GM12801 (cell line): ENCODE results near the gene GPATCH1.

Source experiments
- TF ChIP-seq, protein P1 (sequence below): IDR thresholded peaks from one replicate; pipeline ENCODE4 v1.5.1; 2011; ENCODE audit warnings: control low read depth; ENCODE audit not compliant: insufficient read length; ENCODE audit errors: extremely low read depth

The GPATCH1 gene

DNA sequence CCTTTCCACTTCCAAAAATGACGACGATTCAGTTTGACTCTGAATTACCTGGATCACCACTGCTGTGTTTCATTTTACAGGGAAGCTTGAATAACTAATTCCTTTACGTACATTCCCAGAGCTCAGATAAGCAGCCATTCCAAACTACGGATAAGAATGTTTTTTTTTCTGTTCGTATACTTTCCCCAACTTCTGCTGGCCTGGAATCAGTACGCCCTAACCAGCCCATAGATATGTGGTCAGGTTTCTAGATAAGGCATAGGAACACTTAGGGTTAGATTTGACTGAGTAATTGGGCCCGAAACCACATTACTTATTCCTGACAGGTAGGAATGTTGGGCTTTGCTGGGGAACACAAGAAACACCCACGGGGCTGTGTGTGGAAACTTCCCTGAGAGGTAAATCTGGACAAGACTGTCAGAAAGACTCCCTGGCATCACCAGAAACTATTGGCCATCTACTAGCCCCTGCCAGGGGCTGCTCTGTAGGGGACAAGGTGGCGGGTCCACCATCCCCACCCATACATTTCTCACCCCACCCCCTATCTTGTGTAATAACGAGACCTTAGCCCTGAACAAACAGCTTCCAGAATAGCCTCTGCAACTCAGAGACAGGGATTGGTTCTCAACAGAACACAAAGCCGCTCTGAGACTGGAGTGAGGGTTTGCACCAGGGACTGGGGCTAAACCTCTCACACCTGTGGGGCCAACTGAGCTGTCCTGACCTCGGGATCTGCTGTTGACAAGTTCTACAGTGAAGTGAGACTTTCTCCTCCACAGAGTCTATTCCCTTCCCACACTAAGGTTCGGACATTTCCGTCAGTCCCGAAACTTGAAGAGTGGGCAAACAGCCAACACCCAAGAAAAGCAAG is 31.9 kb upstream of the GPATCH1 start:
- TF ChIP-seq, protein P1, sequence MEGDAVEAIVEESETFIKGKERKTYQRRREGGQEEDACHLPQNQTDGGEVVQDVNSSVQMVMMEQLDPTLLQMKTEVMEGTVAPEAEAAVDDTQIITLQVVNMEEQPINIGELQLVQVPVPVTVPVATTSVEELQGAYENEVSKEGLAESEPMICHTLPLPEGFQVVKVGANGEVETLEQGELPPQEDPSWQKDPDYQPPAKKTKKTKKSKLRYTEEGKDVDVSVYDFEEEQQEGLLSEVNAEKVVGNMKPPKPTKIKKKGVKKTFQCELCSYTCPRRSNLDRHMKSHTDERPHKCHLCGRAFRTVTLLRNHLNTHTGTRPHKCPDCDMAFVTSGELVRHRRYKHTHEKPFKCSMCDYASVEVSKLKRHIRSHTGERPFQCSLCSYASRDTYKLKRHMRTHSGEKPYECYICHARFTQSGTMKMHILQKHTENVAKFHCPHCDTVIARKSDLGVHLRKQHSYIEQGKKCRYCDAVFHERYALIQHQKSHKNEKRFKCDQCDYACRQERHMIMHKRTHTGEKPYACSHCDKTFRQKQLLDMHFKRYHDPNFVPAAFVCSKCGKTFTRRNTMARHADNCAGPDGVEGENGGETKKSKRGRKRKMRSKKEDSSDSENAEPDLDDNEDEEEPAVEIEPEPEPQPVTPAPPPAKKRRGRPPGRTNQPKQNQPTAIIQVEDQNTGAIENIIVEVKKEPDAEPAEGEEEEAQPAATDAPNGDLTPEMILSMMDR: no peak

DNA sequence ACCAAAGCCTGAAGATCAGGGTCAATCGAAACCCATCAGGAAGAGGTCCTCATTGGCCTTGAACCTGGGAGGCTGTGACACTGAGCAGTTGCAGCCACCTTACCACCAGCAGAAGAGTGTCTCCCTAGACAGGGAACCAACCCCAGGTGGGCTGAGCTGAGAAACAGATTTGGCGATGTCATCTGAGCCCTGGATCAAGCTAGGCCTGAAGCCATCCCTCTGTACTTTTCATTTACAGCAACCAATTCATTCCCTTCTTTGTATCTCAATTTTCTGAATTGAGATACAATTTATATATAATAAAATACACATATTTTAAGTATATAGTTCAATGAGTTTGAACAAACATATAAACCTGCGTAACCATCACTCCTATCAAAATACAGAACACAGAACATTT is 30.9 kb upstream of the GPATCH1 start:
- TF ChIP-seq, protein P1: no peak

DNA sequence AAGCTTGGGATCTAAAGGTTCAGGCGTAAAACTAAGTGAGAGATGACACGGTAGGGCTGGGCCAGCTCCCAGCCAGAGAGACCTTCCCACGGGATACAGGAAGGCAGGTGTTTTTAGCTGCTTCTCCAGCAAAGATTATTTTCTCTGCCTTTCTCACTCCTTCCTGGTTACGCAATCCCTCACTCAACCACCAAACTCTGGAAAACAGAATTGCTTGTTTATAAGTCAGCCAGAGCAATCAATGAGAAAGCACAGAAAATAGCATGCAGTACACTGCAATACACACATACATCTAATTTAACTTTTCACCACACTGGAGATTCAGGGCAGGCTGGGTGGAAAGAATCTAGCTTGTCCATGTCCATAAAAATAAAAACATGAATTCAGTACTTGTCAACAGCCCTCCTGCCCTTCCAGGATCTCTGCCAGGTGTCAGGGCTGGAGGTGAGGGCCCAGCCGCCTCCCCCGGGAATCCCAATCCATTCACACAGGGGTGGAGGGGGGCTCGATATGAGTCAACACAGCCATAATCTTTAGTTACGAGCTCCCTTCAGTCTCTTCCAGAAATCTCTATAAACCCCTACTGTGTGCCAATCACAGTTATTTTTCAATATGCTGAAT is 28.5 kb upstream of the GPATCH1 start:
- TF ChIP-seq, protein P1: no peak

DNA sequence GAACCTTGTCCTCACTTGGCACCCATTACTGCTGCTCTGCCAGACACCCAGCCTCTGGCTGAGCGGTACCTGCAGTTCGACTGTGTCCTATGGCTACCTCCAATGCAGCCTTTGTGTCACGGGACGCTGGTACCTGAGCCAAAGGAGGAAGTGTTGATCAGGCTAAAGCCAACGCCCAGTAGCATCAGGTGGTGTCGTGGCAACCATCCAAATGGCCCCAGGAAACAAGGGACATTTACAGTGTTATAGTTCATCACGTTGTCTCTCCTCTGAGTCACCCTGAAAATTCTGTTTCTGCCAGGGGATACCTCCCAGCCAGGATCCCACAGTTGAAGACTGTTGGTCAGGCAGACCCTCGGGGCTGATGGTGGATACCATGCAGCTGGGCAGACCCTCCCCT is 26.4 kb upstream of the GPATCH1 start:
- TF ChIP-seq, protein P1: no peak

DNA sequence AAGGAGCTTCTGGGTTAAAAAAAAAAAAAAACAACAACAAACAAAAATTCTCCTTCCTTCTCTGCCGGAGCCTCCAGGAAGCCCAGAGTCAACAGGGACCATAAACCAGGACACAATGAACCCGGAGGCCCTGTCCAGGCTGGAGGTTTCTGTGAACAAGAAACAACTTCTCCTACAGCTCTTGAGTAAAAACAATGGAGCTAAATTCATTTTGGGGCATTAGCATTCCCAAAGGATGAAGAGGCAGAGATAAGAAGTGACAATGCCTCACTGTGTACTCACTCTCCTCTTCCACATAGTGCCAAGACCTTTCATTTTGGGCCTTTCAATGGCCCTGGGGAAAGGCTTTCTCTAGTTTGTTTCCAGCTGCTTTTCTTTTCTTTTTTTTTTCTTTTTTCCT is 25.3 kb upstream of the GPATCH1 start:
- TF ChIP-seq, protein P1: no peak

DNA sequence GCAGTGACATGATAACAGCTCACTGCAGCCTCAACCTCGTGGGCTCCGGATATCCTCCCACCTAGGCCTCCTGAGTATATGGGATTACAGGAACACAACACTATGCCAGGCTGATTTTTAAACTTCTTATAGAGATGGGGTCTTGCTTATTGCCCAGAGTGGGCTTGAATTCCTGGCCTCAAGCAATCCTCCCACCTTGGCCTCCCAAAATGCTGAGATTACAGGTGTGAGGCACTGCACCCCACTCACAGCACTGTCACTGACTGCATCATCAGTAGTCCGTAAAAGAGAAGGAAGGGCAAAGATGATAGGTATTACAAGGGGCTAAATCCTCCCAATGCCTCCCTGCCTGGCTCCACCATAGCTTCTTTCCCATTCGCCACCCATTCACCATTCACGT is 20.4 kb upstream of the GPATCH1 start:
- TF ChIP-seq, protein P1: no peak

DNA sequence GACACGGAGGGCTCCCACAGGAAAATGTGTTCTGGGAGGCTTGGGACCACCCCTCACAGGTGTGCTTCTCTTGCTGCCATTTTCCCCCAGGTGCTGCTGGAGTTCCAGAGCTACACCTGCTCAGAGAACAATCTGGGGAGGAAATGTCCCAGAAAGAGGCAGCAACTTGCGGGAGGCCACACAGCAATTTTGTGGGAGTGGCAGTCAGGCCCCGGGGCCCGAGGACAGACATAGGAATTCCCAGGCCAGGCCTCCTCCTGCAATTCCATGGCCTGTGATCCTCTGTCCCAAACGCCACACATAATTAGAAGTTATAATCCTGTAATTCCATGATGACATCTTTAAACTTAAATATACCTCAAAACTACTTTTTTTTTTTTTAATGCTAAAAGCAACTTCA is 18.1 kb upstream of the GPATCH1 start:
- TF ChIP-seq, protein P1: no peak
